Measurements from ENCODE around the gene EPS15. TPM values are rescaled to one million over a fixed set of nuclear protein-coding genes. Genes with fewer than 3 reads are reported as not detected.

EPS15 gene
- 31.2 and 47.8 TPM in 2 replicates for total RNA-seq

DNA sequence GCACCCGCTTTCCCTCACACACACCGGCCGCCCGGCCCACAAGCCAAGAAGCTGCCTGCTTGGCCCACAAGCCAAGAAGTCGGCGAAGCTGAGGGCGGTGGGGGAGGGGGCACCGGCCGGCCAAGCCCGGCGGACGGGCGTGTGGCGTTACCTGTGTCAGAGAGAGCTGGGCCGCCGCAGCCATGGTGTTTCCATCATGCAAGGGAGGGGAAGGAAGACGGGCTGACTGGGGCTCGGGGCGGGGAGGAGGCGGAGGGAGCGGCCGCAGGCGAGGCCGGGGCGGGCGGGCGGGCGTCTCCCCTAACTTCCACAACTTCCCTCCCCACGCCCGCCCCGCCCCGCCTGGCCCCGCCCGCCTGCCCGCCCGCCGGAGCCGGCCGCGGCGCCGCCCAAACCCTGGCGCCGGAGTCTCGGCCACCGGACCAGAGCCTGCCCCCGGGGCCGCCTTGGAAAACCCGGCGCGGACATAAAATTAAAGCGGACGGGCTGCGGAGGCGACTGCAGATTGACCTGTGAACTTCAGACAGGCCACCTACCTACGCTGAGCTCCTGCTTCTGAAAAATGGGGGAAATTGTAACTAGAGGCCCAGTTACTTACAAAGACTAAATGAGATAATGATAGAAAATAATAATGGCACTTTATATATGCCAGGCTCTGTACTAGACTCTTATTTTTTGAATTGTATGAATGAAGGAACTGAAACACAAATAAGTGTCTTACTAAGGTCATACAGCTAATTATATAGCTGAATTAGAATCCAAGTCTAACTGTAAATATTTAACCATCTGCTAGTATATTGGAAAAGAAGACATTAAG, at the start of gene EPS15:
Gene EPS15 (minus strand): TSS at position 219 of the 817 bp plus-strand sequence. CDS start 35 bp downstream, at position 184.

DNA sequence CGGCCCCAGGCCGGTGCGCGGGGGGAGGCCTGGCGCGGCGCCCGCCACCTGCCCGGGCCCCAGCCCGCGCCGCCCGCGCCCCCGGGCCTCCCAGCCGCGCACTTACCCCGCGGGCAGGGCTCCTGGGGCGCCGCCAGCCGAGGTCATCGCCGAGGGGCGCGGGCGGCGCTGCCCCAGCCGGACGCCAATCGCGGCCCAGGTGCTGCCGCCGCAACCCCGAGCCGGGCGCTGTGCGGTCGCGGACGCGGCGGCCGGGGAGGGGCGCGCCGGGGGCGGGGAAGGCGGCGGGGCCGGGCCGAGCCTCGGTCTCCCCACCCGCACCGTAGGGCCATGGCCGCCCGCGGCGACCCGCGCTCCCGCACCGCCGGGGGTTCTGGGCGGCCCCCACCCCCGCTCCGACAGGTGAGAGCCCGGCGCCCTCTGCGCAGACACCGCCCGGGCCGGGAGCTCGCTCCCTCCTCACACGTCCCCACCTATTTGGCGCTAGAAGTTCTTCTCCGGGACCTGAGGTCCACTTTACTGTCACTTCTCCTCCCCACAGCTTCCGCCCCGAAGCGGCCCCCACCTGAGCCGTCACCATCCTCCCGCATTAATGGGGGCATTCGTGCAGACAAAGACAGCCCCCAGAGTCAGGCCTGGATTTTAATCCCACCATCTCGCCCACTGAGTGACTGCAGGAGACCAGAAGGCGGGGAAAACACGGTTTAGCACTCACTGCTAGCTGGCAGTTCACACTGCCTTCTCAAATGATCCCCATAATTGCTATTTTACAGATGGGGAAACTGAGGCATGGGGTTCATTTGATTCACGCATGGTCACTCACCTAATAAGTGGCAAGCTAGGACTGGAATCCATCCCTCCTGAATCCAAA, 188.5 kb downstream of the EPS15 start, which contains the start of gene TTC39A:
Gene TTC39A (minus strand): TSS at position 232 of the 871 bp plus-strand sequence. CDS start 85 bp downstream, at position 147.

Other genes with a start within 250 kb of the EPS15 start
- gene TTC39A, start 188.7 kb downstream of the EPS15 start, total RNA-seq = not detected in 2 replicates
- gene OSBPL9, start 97.8 kb upstream of the EPS15 start, total RNA-seq = 20.0 and 49.9 TPM in 2 replicates

All from pericardium fibroblast (primary cell).